Stimulated activated naive CD4-positive, alpha-beta T cell (primary cell): Measurements from ENCODE around the gene CRB2.
"Not testable (repeated sequence)": the region's sequence is repeated elsewhere in the genome, so short reads cannot be mapped to it uniquely, and the experiment has no call there.

Source experiments
- DNase-seq, 6 experiments: peaks; one replicate each; lab custom pipeline; 2025; lab: John Stamatoyannopoulos, UW

Gene CRB2

DNA sequence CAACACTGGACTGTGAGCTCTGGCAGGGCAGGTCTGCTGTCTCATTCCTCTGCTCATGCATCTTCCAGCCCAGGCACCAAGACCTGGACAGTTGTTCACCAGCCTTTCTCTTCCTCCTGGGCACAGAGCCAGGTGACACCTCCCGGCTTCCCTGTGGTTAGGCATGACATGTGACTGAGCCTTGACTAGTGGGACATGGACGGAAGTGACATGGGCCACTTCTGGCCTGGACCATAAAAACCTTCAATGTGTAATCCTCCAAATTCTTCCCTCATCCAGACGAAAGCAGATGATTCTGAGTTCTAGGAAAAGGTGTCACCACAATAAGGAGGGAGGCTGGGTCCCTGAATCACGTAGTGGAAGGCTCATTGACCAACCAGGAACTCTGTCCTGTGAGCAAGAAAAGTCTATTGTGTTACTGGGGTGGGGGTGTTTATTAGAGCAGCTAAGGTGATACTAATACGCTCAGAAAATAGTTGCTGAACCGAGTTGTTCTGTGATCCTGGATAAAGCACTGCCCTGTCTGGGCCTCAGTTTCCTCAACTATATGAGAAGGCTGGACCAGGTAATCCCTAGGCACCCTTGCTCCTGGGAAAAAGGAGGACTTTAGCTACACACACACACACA lies 26.6 kb upstream of the CRB2 start:
- DNase-seq, result no peak

DNA sequence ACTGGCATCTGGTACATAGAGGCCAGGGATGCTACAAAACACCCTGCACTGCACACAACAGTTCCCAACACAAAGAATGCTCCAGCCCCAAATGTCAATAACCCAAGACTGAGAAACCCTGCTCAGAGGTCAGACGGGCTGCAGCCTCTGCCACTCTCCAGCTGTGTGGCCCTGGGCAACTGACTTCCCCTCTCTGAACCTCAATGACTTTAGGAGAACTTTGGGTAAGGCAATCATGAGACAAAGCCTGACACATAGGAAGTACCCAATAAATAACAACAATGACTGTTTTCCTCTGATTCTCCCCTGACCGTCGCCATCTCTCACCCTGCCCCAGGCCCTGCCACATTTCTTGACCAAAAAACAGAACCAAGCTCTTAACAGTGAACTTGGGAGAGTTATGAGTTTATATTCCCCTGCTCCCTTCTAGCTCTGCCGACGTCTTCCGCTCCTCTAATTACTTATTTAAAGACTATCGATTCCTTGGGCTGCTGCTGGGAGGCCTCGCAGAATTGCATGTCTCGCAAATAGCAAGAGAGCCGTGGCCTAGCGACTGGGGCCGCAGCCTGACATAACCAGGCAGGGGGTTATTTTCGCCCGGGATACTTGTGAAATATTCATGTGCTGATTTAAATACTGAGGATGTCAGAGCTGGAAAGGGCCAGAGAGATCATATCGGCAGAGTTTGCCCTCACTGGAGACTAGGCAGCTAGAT lies 24.5 kb upstream of the CRB2 start:
- no peak for DNase-seq

GRCh38 chr9:123333058-123333669 lies 22.8 kb upstream of the CRB2 start:
- DNase-seq, result not testable (repeated sequence)

GRCh38 chr9:123334639-123335038 lies 21.4 kb upstream of the CRB2 start:
- DNase-seq, result no peak

- no peak for DNase-seq
These were observed 20.6 kb upstream of the CRB2 start for GRCh38 chr9:123335193-123335985.

GRCh38 chr9:123335986-123336329 lies 20.0 kb upstream of the CRB2 start:
- no peak for DNase-seq

GRCh38 chr9:123336449-123336848 lies 19.5 kb upstream of the CRB2 start:
- DNase-seq, result no peak

- no peak for DNase-seq
These were observed 19.0 kb upstream of the CRB2 start for GRCh38 chr9:123336959-123337358.

- DNase-seq, result no peak
These were observed 18.0 kb upstream of the CRB2 start for GRCh38 chr9:123337971-123338370.

DNA sequence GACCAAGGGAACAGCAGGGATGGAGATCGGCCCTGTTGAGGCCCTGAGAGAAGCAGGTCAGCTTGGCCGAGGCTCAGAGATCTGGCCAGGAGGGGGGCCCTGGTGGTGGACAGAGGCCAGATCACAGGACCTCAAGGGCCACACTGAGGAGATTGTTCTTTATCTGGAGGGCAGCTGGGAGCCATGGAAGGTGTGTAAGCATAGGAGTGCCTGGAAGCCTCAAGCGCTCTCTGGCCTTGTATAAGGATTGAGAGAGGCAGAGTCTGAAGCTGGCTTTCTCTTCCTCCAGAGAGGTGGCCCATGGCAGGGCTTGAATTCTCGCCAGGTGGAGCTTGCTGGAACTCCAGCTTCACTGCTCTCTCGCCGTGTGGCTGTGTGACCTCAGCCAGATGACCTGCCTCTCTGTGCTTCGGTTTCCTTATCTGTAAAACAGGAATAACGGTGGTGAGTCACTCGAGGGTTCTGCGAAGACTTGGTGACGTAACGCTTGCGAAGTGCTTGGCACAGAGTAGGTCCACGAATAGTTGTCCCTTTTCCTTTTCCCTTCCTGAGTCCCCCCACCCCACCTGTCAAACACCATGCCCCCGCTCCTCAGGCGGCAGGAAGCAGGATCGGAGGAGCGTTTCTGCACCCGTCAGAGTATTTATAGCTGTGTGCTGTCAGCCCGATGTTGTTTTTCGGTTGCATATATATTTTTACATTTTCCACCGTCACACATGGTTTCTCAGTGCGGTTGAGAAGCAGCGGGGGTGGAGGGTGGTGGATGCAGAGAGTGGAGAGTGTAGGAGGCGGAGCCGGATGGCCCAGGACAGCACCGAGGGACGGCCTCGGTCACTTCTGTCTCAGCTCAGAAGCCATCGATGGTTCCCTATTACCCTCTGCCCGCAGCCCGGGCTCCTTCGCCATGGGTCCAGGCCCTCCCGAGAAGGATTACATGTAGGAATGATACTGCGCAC lies 17.0 kb upstream of the CRB2 start:
- DNase-seq, result peak in 5 of 6 experiments; percentile 9 to 63 (median 27)

DNA sequence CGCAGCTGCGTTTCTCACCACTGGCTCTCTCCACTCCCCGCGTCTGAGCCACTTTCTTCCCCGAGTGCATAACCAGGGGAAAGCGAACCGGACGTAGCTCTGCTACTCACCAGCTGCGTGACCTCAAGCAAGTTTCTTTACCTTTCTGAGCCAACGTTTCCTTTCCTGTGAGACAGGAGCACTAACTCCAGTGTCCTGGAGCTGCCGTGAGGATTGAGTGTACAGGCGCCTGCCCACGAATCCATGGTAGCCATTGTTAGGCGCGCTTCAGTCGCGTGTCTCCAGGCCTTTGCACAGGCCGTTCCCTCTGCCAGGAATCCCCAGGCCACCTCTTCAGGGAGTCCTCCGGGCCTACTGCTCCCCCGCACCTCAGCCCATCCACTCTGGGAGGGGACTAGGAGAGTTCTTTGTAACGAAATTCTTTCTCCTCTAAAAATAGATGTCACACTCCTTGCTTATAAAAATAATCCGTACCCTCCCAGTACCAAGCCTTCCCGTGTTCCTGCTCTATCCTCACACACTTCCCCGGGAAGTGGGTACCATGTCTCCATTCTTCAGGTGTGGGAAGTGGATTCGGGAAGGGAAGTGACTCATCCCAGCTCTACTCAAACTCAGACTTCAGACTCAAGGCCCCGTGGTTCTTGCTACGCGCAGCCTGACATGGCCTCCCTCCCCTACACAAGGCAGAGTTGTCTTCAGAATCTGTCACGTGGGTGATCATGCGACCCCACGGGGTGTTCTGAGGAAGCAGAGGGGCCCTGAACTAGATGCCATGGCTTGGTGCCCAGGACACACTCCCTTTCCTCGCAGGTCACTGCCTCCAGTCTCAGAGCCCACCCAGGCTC lies 16.1 kb upstream of the CRB2 start:
- peak in 2 of 6 experiments; percentile 35 to 63 for DNase-seq

GRCh38 chr9:123341816-123342215 lies 14.2 kb upstream of the CRB2 start:
- DNase-seq, result no peak

DNA sequence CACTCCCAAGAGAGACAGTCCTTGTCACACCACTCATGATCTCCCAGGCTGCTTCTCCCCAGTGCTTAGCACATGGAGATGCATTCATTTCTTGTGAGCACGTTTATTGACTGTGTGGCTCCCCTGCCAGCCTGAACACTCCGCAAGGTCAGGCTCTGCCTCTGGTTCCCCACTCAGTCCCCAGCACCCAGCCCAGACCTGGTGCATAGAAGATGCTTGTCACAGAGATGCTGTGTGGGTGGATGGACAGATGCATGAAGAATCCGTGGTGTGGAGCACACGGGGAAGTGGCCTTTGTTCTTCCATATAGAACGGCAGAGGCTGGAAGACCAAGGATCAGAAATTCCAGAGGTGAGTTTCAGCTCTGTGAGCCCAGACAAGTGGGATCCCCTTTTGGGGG lies 13.8 kb upstream of the CRB2 start:
- no peak for DNase-seq

DNA sequence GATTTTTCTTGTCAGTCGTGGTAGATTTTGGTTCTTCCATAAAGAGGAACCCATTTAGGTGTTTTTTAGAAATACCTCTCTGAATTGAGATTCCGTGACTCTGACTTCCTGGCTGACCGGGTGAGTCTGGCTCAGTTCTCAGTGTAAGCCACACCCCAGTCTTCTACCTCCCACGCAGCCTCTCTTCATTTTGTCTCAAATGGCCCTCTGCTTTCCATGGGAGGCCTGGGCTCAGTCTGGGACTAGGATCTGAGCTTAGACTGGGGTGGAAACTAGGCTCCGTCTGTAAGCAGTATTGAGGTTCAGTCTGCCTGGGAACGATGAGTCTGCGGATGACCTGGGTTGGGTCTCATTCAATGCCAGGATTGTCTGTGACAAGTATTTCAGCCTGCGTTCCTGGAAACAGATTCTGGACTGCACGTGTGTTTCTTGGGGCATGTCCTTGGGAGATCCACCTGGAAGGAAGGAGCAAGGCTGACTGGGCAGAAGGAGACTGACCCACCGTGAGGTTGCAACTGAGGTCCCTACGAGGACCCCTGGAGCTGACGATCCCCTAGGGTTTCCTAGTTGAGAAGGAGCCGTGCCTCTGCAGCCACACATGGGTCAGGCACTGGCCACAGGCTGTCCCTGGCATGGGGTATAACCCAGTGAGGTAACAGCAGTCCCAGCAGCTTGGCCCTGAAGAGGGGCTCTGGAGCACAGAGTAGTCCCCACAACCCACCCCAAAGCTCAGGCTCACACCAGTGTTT lies 12.4 kb upstream of the CRB2 start:
- DNase-seq, result no peak

DNA sequence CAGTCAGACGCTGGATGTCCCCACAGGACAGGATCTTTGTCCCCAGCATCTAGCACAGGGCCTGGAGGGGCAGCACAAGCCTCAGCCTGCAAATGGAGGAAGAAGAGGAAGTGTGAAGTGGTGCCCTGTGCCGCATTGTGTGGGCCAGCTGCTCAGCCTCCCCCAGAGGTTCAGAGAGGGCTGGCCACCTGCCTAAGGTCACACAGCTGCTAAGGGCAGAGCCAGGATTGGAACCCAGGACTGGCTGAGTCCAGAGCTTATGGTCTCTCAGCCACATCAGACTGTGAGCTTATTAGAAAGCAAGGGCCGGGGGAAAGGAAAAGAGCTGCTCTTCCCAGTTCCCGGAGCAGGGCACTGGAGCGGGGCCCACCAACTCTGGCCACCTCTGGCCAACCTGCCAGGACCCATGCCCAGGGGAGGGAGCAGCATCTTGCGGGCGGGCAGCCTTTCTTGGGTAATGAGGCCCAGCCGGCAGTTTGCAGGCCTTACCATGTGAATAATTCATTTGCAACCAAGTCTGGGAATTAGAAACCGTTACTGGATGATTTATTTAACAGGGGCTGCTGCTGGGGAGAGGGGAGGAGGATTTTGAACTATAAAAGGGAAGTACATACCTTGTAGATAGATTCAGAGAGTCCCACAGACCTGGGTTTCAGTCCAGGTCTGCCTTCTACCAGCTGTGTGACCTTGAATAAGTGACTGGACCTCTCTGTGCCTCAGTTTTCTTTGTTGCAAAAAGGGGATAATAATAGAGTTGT lies 11.6 kb upstream of the CRB2 start:
- DNase-seq, result no peak

GRCh38 chr9:123345567-123345955 lies 10.4 kb upstream of the CRB2 start:
- DNase-seq, result no peak

DNA sequence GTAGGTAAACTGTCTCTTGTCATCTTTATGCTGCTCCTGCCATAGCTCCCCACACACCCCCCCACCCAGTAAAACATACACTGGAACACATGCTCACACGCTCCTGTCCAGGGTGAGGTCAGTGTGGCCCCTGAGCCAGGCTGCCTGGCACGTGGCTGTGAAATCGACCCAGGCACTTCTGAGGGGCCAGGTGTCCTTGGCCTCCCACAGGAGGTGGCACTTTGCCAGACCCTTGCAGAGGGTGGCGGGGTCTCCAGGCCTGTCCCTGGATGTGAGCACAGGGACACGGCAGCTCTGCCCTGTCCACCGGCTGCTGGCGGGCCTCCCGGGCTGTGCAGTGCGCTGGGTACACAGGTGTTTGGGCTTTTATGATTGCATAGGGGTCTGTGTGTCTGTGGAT lies 10.0 kb upstream of the CRB2 start:
- no peak for DNase-seq

GRCh38 chr9:123346826-123347225 lies 9.2 kb upstream of the CRB2 start:
- no peak for DNase-seq
